SKM-1 (cell line): ENCODE data around the gene TSC22D4.
"Not testable (repeated sequence)": the region's sequence is repeated elsewhere in the genome, so short reads cannot be mapped to it uniquely, and the experiment has no call there.

ENCODE experiments used
- DNase-seq: peaks from one replicate; lab custom pipeline; 2025; ENCODE audit not compliant: unreplicated experiment; lab: John Stamatoyannopoulos, UW

The TSC22D4 gene

DNA sequence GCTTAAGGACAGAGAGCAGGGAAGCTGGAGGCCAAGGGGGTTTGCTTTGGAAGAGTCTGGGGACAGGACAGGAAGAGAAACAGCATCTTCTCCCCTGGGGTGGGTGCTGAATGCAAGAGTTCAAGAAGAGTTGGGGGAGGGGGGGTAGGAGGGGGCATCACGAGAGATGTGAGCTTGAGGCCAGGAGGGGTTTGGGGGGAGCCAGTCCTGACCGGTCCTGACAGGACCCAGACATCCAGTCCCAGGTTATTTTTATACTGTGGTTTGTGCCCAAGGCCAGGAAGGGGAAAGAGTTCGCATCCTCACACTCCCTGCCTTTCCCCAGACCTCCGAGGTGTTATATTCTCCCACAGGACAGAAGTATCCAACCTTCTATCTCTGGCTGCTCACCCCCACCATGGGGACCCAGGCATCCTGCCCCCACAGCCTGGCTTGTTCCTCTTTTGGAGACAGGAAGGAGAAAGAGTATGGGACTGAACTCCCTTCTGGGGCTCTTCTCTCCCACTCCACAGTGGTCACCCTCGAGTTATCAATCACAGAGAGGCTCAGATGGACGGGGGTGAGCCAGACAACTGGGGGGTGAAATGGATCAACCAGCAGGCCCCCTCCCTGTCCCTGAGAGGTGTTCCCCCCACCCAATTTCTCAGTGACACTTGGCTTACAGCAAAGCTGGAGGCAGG lies 2.8 kb downstream of the TSC22D4 start:
- DNase-seq, result no peak

DNA sequence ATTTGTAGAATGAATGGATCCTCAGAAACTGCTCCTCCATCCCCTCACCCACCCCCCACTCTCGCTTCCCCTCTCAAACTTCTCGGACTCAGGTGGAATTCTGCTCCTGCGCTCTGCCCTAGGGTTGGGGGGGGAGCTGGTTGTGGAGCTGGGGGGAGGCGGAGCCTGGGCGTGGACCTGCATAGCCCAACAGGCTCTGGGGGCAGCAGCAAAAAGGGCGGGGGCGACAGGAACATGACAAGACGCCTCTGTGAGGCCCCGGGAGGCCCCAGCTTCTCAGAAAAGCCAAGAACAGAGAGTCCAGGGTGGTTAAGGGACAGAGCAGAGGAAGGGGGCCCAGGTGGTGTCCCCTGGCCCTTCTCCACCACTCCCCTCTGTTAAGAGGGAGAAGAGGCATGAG lies 3.5 kb downstream of the TSC22D4 start:
- DNase-seq, result no peak

DNA sequence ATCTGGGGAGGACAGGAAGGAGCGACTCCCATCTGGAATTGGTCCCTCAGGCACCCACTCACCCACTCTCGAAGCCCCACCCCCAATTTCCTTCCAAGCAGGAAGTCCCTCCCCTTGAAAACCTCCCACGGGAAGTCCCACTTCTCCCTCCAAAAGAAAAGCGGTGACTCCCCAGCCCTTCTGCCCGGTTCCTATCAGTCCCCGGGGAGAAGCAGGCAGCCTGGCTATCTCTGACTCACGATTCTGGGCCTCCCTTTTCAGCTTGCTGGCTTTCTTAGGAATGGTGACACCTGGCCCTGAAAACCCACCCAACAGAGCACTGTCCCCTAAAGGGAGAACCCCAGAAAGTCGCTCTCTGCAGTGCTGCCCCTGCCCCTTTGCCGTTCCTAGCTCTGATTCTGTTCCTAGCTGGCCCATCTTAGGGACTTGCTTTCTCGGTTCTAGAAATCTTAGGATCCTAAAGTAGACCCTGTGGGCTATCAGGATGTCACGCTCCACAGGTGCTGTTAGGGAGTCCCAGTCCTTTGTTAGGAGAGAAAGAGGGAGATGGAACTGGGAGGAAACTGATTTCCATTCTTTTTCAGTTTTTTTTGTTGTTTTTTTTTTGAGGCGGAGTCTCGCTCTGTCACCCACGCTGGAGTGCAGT lies 6.0 kb downstream of the TSC22D4 start:
- no peak for DNase-seq

DNA sequence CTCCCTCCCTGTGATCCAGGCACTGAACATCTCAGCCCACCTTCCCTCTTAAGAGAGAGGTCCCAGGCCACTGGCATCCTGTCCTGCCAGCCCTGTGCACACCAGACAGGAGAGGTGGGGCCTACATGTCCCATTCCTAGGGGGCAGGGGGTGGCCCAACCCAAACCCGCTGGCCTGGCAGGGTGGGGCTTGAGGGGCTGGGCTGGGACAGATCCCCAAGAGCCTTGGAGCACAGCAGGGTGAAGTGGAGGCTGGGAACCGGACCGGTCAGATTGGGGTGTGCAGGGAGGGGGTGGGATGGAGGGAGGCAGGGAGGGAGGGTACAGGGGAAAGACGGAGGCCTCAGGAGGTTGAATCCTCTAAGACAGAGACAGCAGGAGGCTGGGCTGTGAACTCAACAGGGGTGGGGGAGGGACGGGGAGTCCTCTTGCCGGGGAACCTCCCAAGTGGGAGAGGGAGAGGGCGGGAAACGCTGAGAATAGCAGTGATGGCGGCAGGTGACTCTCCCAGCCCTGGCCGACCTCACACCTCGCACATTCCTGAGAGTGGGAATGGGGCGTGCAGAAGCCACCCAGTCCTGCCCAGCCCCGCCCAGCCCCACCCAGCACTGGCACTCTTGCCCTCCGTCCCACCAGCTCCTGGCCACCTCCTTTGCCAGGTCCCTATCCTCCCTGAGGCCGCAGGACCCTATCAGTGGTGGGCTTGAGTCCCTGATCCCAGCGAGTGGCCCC lies 6.7 kb downstream of the TSC22D4 start:
- no peak for DNase-seq

DNA sequence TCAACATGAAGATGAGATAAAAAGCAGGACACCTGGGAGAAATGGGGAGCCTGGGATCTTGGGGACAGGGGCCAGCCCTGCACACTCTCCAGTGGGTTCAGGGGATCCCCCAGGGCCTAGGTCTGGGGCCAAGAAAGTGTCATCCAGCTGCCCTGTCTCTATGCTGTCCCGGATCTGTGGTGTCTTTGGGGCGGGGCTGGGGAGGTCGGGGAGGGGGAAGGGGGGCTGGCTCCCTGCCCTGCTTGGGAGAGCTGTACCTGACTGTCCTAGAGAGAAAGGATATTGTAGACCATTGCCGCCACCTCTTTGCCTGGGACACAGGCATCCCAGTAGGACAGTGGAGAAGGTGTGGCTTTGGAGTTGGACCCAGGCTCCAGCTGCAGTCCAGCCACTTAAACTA lies 8.0 kb downstream of the TSC22D4 start:
- DNase-seq, result no peak

DNA sequence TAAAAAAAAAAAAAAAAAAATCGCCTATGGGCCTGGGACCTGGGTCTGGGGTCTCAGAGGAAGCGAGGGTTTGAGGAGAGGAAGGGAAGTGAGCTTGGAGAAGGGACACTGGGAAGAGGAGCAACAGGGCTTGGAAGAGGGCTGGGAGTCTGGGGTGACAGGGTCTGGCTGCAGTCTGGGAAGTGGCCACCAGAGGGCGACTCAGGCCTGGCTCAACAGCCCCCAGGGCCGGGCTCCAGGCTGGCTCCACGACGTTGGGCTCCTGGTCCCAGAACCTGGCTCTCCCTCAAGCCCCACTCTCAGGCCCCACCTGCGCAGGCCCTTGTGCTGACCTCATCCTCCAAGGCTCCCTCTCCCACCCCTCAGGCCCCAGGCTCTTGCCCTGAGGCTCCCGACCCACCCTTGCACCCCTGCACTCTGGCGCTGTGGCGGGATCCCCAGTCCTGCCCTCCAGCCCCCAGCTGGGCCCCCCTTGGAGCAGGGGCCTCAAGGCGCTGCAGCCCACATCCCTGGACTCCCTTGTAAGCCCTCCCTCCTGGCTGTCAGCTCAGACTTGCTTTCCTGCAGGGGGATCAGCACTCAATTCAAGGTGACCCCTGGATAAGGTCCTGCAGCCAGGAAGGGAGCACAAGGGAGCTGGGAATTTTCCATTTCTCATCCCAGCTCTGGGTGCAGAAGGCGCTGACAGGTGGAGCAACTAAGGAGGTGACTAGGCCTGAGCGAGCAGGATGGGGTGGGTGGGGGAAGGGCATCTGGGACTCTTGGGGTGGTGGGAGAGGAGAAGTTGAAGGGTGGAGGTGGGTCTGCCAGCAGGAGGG lies 9.6 kb downstream of the TSC22D4 start:
- no peak for DNase-seq

DNA sequence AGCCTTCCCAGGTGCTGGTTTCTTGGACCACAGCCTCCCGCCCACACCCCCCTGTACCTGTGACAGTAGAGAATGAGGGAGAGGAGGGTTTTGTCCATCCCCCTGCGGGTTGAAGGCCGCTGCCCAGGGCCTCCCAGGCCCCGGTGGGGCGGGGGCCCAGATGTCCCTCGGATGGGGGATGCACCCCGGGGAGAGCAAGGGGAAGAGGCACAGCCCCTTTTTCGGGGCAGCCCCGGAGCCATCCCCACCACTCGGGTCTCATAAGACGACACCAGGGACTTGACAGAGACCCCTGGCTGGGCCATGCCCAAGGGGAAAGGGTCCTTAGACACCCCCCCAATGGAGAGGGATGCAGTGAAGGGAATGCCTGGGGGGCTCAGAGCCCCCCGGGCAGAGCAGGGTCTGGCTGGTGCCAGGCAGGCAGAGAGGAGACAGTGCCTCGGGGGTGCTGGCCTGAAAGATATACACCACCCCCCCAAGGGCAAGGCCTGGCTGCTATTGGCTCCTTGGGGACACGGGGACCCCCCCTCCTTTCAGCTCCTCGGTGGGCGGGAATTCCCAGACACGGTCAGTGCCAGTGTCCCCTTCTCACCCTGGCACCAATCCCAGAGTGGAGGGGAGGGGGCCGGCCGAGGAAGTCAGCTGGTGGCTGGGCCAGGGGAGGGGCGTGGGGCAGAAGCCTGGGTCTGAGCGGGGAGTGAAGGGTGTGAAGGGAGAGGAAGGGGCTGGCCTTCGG lies 11.2 kb downstream of the TSC22D4 start:
- DNase-seq, result no peak

DNA sequence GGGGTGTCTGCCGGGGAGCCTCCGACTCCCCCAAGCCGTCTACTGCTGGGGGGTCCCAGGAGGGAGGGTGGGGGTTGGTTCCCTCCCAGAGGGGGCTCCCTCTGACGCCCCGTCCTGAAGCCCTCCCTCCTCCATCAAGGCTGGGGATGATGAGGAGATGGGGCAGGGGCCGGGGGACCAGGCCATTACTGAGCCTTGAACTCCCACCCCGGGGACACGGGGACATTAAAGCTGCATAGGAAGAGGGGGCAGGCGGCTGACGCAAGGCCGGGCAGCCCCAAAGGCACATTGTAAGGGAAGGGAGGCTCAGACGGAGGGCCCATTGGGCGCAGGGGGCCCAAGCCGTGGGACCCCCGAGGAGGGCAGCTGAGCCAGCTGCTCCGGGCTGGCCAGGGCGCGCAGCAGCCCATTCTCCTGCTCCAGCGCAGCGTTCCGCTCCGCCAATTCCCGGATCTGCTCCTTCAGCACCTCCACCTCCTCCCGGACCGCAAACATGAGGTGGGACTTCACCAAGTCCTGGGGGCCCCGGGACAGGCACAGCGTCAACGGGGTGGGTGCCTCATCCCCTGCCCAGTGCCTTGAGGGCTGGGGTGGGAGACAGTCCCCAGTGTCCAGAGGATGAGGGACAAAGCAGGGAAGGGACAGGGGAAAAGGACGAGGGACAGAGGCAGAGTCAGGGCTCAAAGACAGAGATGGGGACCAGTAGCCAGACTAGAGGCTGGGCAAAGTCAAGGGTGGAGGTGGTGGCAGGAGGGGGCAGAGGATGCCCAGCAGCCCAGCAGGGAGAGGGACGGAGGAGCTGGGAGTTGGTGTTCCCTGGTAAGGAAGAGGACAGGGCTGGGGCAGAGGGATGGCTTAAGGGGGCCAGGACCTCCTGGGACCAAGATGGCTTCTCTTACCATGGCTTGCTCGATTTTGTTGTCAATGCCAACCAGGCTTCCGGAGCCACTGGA lies 12.1 kb downstream of the TSC22D4 start:
- DNase-seq, result no peak

DNA sequence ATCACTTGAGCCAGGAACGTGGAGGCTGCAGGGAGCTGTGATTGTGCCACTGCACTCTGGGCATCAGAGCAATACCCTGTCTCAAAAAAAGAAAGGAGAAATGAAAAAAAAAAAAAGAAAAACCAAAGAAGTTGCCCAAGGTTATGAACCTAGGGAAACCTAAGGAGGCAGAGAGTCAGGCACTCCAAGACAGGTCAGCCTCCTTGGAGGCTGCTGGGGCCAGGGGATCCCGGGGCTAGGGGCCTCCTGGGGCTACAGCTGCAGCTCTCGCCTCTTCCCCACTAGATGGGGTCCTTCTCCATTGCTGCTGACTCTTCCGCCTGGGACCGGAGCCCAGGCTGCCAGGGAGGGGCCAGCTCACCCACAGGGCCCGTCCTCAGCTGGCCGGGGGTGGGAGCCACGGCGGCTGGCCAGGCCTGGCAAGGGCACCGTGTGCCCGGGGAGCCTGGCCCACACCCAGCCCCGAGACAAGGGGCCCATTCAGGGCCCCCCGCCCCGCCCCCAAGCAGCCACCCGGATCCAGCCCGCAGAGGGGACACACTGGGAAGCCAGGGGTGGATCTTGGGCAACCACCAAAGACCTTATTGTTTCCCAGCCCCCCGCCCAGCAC lies 13.2 kb downstream of the TSC22D4 start:
- DNase-seq, result no peak

DNA sequence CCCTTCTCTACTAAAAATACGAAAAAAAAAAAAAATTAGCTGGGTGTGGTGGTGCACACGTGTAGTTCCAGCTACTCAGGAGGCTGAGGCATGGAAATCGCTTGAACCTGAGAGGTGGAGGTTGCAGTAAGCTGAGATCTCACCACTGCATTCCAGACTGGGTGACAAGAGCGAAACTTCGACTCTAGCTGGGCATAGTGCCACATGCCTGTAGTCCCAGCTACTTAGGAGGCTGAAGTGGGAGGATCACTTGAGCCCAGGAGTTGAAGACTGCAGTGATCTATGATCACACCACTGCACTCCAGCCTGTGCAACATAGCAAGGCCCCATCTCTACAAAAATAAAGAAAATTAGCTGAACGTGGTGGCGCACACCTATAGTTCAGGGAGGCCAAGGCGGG lies 13.7 kb downstream of the TSC22D4 start:
- no peak for DNase-seq

DNA sequence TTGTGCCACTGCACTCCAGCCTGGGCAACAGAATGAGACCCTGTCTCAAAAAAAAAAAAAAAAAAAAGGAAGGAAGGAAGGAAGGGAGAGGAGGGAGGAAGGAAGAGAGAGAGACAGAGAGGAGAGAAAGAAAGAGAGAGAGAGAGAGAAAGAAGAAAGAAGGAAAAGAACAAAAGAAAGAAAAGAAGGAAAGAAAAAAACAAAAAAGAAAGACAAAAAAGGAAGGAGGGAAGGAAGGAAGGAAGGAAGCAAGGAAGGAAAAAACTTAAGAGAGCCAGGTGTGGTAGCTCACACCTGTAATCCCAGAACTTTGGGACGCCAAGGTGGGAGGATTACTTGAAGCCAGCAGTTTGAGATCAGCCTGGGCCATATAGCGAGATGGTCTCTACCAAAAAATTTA lies 14.2 kb downstream of the TSC22D4 start:
- DNase-seq, result no peak

DNA sequence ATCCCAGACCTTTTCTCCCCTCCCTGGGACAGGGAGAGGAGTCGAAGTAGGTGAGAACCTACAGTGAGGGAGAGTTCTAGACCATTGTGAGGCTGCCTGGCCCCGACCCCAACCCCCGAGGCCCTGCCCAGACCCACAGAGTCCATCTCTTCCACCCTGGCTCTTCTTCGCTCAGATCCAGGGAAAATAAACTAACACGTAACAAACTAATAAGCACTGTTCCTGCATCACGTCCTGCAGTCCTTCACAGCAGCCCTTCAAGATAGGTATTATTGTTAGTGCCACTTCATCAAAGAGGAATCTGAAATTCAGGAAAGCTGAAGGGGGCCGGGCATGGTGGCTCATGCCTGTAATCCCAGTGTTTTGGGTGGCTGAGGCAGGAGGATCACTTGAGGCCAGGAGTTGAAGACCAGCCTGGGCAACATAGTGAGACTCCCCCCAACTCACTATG lies 14.8 kb downstream of the TSC22D4 start, which contains the start of gene SPACDR:
TSS of gene SPACDR (minus strand) at position 51 of the 451 bp plus-strand sequence. CDS start 235 bp downstream, outside the sequence.
- DNase-seq, result no peak

DNA sequence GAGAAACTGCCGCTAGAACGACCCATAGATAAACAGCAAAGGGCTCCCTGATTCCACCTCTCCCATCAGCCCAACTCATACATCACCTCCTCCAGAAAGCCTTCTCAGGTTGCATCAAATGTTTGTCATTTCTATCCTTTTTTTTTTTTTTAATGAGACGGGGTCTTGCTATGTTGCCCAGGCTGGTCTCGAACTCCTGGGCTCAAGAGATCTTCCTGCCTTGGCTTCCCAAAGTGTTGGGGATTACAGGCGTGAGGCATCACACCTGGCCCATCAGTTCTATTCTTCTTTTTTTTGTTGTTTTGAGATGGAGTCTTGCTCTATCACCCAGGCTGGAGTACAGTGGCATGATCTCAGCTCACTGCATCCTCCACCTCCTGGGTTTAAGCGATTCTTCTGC lies 22.0 kb downstream of the TSC22D4 start:
- DNase-seq, result no peak

DNA sequence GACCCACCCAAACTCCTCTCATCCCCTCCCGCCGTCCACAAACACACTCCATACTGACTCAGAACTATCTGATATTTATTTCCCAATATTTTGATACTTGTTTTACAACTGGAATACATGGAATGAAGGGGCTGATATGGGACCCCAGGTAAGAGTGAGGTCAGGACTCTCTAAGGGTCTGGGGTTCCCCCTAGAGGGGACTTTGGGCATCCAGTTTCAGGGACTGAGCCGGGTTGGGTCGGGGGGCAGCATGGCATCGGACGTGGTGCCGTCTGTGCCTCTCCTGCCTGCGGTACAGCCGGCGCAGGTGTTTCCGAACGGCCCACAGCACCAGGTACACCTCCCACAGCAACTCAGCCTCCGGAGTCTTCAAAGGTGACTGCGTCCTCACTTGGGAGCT lies 22.5 kb downstream of the TSC22D4 start:
- no peak for DNase-seq

DNA sequence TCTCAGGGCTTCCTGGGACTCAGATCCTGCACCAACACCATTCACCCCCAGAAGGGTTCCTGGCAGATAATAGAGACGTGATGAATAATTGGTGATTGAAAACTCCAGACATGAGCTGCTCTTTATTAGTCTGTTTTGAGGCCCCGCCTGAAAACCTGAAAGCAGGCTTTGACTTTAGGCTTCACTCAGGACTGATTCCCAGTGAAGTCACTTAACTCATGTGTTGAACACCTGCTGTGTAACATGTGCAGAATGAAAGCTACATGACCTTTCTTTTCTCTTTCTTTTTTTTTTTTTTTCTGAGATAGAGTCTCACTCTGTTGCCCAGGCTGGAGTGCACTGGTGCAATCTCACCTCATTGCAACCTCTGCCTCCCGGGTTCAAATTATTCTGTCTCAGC lies 23.8 kb downstream of the TSC22D4 start:
- no peak for DNase-seq

DNA sequence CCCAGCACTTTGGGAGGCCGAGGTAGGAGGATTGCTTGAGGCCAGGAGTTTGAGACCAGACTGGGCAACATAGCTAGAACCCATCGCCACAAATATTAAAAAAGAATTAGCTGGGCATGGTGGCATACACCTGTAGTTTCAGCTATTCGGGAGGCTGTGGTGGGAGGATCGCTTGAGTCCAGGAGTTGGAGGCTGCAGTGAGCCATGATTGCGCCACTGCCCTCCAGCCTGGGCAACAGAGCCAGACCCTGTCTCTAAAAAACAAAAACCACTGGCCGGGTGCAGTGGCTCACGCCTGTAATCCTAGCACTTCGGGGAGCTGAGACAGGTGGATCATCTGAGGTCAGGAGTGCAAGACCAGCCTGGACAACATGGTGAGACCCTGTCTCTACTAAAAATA lies 25.2 kb downstream of the TSC22D4 start:
- not testable (repeated sequence) for DNase-seq

DNA sequence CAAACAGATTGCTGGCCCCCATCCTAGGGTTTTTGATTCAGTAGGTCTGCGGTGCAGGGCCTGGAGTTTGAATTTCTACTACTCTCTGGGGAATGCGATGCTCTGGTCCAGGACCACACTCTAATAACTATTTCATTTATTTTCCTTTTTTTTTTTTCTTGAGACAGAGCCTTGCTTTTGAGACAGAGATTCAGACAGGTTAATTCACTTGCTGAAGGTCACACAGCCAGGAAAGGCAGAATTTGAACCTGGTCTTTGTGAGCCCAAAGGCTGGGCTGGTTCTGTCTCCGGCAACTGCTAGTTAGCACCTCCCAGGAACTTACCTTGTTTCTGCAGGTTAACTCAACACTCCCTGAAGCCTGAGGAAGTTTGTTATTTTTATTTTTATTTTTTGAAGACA lies 26.5 kb downstream of the TSC22D4 start:
- no peak for DNase-seq

DNA sequence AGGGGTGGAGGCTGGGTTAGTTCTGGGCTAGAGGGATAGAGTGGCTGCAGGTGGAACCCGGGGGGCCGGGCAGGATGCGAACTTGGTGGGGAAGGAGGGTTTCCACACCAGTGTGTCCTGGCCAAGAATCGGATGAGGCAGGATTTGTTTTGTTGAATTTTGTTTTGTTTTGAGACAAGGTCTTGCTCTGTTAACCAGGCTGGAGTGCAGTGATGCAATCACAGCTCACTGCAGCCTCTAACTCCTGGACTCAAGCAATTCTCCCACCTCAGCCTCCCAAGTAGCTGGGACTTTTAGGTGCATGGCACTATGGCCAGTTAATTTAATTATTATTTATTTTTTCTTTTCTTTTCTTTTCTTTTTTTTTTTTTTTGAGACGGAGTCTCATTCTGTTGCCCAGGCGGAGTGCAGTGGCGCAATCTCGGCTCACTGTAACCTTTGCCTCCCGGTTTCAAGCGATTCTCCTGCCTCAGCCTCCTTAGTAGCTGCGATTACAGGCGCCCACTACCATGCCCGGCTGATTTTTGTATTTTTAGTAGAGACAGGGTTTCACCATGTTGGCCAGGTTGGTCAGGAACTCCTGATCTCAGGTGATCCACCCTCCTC lies 29.7 kb downstream of the TSC22D4 start:
- no peak for DNase-seq

DNA sequence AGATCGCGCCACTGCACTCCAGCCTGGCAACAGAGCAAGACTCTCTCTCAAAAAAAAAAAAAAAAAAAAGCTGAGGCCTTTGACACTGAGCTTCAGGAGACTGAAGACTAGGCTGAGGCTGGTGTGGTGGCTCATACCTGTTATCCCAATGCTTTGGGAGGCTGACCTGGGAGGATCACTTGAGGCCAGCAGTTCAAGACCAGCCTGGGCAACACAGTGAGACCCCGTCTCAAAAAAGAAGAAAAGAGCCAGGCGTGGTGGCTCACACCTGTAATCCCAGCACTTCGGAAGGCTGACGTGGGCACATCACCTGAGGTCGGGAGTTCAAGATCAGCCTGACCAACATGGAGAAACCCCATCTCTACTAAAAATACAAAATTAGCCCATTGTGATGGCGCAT lies 31.7 kb downstream of the TSC22D4 start:
- DNase-seq, result not testable (repeated sequence)
